ENCODE measurements around the gene DSCAML1.

DNA sequence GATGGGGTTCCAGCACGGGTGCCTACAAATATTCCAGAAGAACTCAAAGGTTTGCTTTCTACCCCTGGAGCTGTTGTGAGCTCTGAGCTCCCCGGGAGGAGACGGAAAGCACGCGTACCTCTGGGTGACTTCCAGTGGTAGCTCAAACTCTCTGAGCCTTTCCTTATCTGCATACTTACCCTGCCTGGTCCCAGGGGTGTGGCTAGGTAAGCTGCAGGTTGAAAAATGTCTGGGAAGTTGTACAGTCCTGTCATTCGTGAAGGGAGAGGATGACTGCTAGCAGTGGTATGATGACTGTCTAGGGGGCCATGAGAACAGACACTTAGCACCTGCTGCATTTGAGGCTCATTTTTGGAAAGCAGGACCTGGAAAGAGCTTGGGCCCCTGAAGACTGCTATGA lies 111.5 kb downstream of the DSCAML1 start:
- TF ChIP-seq POLR2A (IDR thresholded peaks at IDR 0.05): no peak
- TF ChIP-seq, protein P1, sequence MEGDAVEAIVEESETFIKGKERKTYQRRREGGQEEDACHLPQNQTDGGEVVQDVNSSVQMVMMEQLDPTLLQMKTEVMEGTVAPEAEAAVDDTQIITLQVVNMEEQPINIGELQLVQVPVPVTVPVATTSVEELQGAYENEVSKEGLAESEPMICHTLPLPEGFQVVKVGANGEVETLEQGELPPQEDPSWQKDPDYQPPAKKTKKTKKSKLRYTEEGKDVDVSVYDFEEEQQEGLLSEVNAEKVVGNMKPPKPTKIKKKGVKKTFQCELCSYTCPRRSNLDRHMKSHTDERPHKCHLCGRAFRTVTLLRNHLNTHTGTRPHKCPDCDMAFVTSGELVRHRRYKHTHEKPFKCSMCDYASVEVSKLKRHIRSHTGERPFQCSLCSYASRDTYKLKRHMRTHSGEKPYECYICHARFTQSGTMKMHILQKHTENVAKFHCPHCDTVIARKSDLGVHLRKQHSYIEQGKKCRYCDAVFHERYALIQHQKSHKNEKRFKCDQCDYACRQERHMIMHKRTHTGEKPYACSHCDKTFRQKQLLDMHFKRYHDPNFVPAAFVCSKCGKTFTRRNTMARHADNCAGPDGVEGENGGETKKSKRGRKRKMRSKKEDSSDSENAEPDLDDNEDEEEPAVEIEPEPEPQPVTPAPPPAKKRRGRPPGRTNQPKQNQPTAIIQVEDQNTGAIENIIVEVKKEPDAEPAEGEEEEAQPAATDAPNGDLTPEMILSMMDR (IDR thresholded peaks at IDR 0.05): no peak
